Activated naive CD8-positive, alpha-beta T cell (primary cell): Measurements from ENCODE around the gene IFT43.
"Not testable (repeated sequence)": the region's sequence is repeated elsewhere in the genome, so short reads cannot be mapped to it uniquely, and the experiment has no call there.

Experiments
- H3K27ac Mint-ChIP-seq: one replicate; pipeline ENCODE4 v1.8.0; 2021; ENCODE audit warnings: mixed read lengths
- H3K27me3 Mint-ChIP-seq: one replicate; pipeline ENCODE4 v1.8.0; 2021; ENCODE audit warnings: mixed read lengths
- H3K36me3 Mint-ChIP-seq: one replicate; pipeline ENCODE4 v1.8.0; 2021; ENCODE audit warnings: mixed read lengths
- H3K4me1 Mint-ChIP-seq: one replicate; pipeline ENCODE4 v1.8.0; 2021; ENCODE audit warnings: low read depth, mixed read lengths
- H3K4me3 Mint-ChIP-seq: one replicate; pipeline ENCODE4 v1.8.0; 2021; ENCODE audit warnings: mild to moderate bottlenecking, mixed read lengths
- H3K9me3 Mint-ChIP-seq: one replicate; pipeline ENCODE4 v1.8.0; 2021; ENCODE audit warnings: low read depth, mixed read lengths

IFT43 gene

DNA sequence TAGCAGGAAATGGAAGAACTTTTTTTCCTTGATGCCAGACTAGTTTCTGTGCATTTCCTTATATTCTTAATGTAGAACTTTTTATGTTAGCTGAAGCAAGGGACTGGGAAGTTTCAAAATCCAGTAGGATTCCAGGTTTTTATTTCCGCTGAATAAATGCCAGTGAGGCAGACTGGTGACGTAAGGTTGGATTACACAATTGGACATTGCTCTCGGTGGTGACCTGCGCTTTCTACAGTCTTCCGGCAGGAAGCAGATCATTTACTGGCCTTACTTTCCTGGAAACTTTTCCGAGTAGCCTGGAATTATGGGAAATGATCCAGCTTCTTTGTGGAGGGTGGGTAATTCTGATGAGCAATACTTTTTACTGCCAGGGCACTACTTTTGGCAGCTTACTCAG is 3.6 kb downstream of the IFT43 start:
- no peaks in the 10 kb centered on the region for H3K9me3 Mint-ChIP-seq
- no peak overlapping the region for H3K27ac Mint-ChIP-seq
- H3K4me1 Mint-ChIP-seq: peaks cover 14% of the 10 kb centered on the region

DNA sequence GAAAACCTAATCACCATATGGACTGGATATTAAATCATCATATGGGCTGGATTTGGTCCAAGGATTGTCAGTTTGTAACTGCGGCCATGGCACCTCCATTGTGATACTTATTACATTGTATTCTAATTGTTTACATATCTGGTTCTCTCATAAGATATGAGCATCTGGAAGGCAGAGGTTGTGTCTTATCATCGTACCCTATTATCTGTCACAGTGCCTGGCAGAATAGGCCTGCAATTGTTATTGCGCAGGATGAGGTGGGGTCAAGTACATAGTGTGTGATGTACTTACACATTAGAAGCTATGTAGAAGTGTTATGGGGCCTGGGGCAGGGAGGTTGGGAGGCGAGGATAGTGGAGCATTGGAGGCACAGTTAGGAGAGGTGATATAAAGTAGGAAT is 4.7 kb downstream of the IFT43 start:
- H3K9me3 Mint-ChIP-seq: no peaks in the 10 kb centered on the region
- peaks cover 13% of the 10 kb centered on the region for H3K4me1 Mint-ChIP-seq
- H3K36me3 Mint-ChIP-seq: peaks cover 16% of the 10 kb centered on the region
- no peak overlapping the region for H3K27ac Mint-ChIP-seq
- no peak overlapping the region for H3K4me3 Mint-ChIP-seq
- no peaks in the 10 kb centered on the region for H3K27me3 Mint-ChIP-seq

More for the DNA sequence above, 3.6 kb downstream of the IFT43 start:
- no peaks in the 10 kb centered on the region for H3K27me3 Mint-ChIP-seq
- no peak overlapping the region for H3K4me3 Mint-ChIP-seq
- H3K36me3 Mint-ChIP-seq: peaks cover 7% of the 10 kb centered on the region

DNA sequence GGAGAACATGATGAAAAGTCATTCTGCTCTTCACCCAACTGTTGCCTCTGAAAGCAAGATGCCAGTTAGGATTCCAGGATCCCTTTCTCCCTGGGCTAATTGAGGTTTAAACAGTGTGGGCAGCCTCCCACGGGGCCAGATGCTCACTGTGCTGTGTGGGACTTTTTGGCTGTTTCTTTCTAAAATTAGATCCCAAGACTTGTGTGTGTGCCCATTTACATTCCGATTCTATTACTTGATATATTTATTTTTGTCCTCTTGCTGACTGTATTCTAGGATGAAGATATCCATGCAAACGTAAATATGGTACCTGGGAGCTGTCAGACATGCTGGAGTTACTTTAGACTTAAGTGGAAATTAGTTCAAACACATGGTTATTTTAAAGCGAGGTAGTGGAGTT is 6.2 kb downstream of the IFT43 start:
- peaks cover 2% of the 10 kb centered on the region for H3K4me1 Mint-ChIP-seq
- peaks cover 22% of the 10 kb centered on the region for H3K36me3 Mint-ChIP-seq
- H3K27me3 Mint-ChIP-seq: no peaks in the 10 kb centered on the region
- H3K27ac Mint-ChIP-seq: no peak overlapping the region
- H3K4me3 Mint-ChIP-seq: no peak overlapping the region
- H3K9me3 Mint-ChIP-seq: no peaks in the 10 kb centered on the region

GRCh38 chr14:75993567-75994041 is 8.0 kb downstream of the IFT43 start:
- Mint-ChIP-seq H3K36me3 (peaks cover 27% of the 10 kb centered on the region), H3K4me3 (no peak overlapping the region), H3K27me3 (no peaks in the 10 kb centered on the region), H3K4me1 (no peaks in the 10 kb centered on the region), H3K27ac (no peak overlapping the region), H3K9me3 (no peaks in the 10 kb centered on the region)

DNA sequence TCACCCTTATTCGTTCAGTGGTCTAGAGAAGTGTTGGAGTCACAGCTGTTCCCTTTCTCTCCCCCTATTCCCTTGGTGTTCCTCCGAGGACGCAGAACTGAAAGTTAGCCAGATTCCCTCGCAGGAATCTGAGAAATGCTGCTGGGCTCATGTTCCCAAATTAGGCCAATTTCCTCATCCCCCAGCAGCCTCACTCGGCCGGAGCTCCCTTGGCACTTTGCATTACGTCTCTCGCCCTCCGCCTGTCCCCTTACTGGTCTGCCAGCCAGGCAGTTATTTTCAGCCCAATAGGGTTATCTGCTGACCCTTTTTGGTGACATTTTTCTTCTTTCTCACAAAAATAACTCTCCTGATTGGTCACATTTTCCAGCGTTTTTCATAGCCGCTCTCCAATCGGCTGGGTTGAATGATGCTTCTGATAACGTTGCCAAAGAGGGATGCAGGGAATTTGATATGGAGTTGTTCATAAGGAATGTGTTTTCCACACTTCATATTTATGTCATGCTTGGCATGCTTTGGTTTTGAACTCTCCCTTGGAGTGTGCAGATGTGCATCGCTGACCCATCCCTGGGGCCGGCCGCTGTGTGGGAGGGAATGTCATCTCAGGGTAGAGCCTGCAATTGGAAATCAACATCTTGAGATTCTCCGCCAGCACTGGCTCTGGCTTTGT is 9.9 kb downstream of the IFT43 start:
- Mint-ChIP-seq H3K36me3 (peaks cover 31% of the 10 kb centered on the region), H3K4me1 (no peaks in the 10 kb centered on the region), H3K27me3 (no peaks in the 10 kb centered on the region), H3K4me3 (no peak overlapping the region), H3K9me3 (no peaks in the 10 kb centered on the region), H3K27ac (no peak overlapping the region)

- no peaks in the 10 kb centered on the region for H3K9me3 Mint-ChIP-seq
- H3K27me3 Mint-ChIP-seq: no peaks in the 10 kb centered on the region
- H3K4me1 Mint-ChIP-seq: no peaks in the 10 kb centered on the region
- H3K36me3 Mint-ChIP-seq: peaks cover 39% of the 10 kb centered on the region
- H3K27ac Mint-ChIP-seq: no peak overlapping the region
- no peak overlapping the region for H3K4me3 Mint-ChIP-seq
Observed at GRCh38 chr14:75996488-75996887, 10.9 kb downstream of the IFT43 start.

GRCh38 chr14:75999511-76000190 is 14.1 kb downstream of the IFT43 start:
- no peak overlapping the region for H3K4me3 Mint-ChIP-seq
- H3K27me3 Mint-ChIP-seq: no peaks in the 10 kb centered on the region
- peaks cover 51% of the 10 kb centered on the region for H3K36me3 Mint-ChIP-seq
- no peaks in the 10 kb centered on the region for H3K4me1 Mint-ChIP-seq
- peaks cover 7% of the 10 kb centered on the region for H3K9me3 Mint-ChIP-seq
- no peak overlapping the region for H3K27ac Mint-ChIP-seq

DNA sequence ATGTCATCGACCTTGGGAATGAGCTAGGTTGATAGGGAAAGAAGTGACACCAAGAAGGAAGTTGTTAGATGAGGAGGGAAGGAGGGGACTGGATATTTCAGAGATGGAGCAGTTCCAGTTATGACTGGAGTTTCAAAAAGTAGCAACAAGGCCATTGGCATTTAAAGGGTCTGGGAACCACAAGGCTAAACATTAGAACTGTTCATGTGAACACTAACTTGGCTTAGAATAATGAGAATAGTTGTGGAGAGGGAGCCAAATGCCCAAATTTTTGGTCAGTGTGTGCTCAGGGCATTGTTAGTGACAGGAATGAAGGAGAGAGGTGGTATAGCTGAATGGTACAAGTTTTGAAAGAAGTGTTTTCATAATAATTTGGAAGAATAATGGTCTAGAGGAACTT is 16.8 kb downstream of the IFT43 start:
- H3K4me3 Mint-ChIP-seq: no peak overlapping the region
- peaks cover 12% of the 10 kb centered on the region for H3K9me3 Mint-ChIP-seq
- H3K27me3 Mint-ChIP-seq: no peaks in the 10 kb centered on the region
- no peaks in the 10 kb centered on the region for H3K4me1 Mint-ChIP-seq
- no peak overlapping the region for H3K27ac Mint-ChIP-seq
- H3K36me3 Mint-ChIP-seq: peaks cover 56% of the 10 kb centered on the region

- H3K9me3 Mint-ChIP-seq: peaks cover 12% of the 10 kb centered on the region
- no peak overlapping the region for H3K27ac Mint-ChIP-seq
- no peak overlapping the region for H3K4me3 Mint-ChIP-seq
- no peaks in the 10 kb centered on the region for H3K27me3 Mint-ChIP-seq
- H3K36me3 Mint-ChIP-seq: peaks cover 41% of the 10 kb centered on the region
- no peaks in the 10 kb centered on the region for H3K4me1 Mint-ChIP-seq
Observed at GRCh38 chr14:76006253-76006652, 20.7 kb downstream of the IFT43 start.

- Mint-ChIP-seq H3K4me3 (no peak overlapping the region), H3K9me3 (peaks cover 12% of the 10 kb centered on the region), H3K4me1 (no peaks in the 10 kb centered on the region), H3K36me3 (peaks cover 41% of the 10 kb centered on the region), H3K27me3 (no peaks in the 10 kb centered on the region), H3K27ac (no peak overlapping the region)
Observed at GRCh38 chr14:76007379-76007778, 21.8 kb downstream of the IFT43 start.

DNA sequence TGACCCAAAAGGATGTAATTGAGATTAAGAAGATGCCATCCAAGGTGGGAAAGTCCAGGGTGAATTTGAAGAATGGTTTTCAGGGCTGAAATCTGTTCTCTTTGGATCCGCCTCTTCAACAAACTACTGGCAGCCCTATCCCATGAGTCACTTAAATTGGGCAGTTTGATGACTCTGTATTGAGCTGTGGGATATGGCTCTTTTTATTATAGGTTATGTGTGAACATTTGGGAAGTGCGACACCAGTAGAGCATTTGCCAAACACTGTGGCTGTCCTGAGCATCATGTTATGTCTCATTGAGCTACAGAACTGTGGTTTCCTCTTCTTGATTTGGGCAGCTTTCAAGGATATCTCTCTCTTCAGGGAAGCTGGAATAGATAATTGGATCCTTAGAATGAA is 22.3 kb downstream of the IFT43 start:
- Mint-ChIP-seq H3K27ac (no peak overlapping the region), H3K9me3 (peaks cover 12% of the 10 kb centered on the region), H3K36me3 (peaks cover 41% of the 10 kb centered on the region), H3K4me3 (no peak overlapping the region), H3K4me1 (no peaks in the 10 kb centered on the region), H3K27me3 (no peaks in the 10 kb centered on the region)

DNA sequence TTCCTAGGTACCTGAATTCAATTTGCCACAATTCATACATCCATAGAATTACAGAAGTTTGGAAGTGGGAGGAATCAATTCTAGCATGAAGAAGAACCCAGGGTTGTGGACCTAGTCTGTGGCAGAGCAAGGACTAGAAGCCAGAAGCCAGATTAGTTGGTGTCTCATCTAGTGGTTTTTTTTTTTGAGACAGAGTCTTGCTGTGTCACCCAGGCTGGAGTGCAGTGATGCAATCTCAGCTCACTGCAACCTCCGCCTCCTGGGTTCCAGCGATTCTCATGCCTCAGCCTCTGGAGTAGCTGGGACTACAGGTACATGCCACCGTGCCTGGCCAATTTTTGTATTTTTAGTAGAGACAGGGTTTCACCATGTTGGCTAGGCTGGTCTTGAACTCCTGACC is 24.1 kb downstream of the IFT43 start:
- peaks cover 46% of the 10 kb centered on the region for H3K36me3 Mint-ChIP-seq
- not testable (repeated sequence) for H3K27ac Mint-ChIP-seq, H3K9me3 Mint-ChIP-seq, H3K4me3 Mint-ChIP-seq, H3K27me3 Mint-ChIP-seq, H3K4me1 Mint-ChIP-seq

GRCh38 chr14:76011930-76012329 is 26.4 kb downstream of the IFT43 start:
- no peak overlapping the region for H3K27ac Mint-ChIP-seq
- peaks cover 3% of the 10 kb centered on the region for H3K9me3 Mint-ChIP-seq
- peaks cover 54% of the 10 kb centered on the region for H3K36me3 Mint-ChIP-seq
- H3K27me3 Mint-ChIP-seq: no peaks in the 10 kb centered on the region
- H3K4me3 Mint-ChIP-seq: no peak overlapping the region
- H3K4me1 Mint-ChIP-seq: no peaks in the 10 kb centered on the region

DNA sequence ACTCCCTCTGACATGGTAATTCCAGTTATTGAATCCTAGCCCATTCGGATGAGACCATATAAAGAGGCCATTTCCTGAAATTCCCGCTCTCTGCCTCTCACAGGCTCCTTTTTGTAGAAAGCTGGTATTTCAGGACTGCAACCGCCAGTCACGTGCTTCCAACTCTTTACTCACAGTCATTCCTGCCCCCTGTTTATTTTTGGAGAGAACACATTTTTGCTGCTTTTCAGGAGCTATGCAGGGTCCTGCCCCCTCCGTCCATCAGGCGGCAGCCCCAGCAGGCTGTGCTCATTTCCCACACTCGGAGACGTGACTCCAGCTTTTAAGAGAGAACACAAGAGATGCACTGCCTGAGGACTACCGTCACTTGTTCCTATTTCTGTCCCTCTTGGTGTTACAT is 26.8 kb downstream of the IFT43 start:
- H3K4me3 Mint-ChIP-seq: no peak overlapping the region
- no peak overlapping the region for H3K27ac Mint-ChIP-seq
- no peaks in the 10 kb centered on the region for H3K4me1 Mint-ChIP-seq
- H3K27me3 Mint-ChIP-seq: no peaks in the 10 kb centered on the region
- H3K36me3 Mint-ChIP-seq: peaks cover 58% of the 10 kb centered on the region
- peaks cover 7% of the 10 kb centered on the region for H3K9me3 Mint-ChIP-seq

- Mint-ChIP-seq H3K36me3 (peaks cover 80% of the 10 kb centered on the region), H3K27me3 (no peaks in the 10 kb centered on the region), H3K9me3 (peaks cover 28% of the 10 kb centered on the region), H3K4me1 (no peaks in the 10 kb centered on the region), H3K27ac (no peak overlapping the region), H3K4me3 (no peak overlapping the region)
Observed at GRCh38 chr14:76015191-76015590, 29.6 kb downstream of the IFT43 start.

- Mint-ChIP-seq H3K4me3 (no peak overlapping the region), H3K36me3 (peaks cover 83% of the 10 kb centered on the region), H3K27me3 (no peaks in the 10 kb centered on the region), H3K9me3 (peaks cover 32% of the 10 kb centered on the region), H3K4me1 (no peaks in the 10 kb centered on the region), H3K27ac (no peak overlapping the region)
Observed at GRCh38 chr14:76015668-76016067, 30.1 kb downstream of the IFT43 start.
